Measurements from ENCODE around the gene UGT2B10.

DNA sequence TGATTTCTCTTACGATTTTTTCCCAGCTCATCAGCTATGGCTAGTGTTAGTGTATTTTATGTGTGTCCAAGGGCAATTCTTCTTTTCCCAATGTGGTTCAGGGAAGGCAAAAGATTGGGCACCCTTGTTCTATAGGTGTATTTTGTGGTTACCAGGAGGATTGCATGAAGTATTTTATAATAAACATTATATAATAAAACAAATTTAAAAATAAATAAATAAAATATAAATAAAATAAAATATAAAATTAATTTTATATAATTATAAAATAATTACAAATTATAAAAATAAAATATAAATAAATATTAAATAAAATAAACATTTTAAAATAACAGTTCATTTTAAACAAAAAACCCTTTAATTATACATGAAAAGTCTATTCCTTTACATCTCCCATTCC lies 35.6 kb upstream of the UGT2B10 start:
- TF ChIP-seq POLR2A (IDR thresholded peaks at IDR 0.05; ENCODE audit: low read length) (no peak), MAZ (IDR thresholded peaks at IDR 0.05; ENCODE audit: borderline replicate concordance, low read depth, low read length) (no peak), KDM5A (IDR thresholded peaks at IDR 0.05) (no peak), HOXB5 (CRISPR knock-in tag; IDR thresholded peaks at IDR 0.05) (no peak), MYC (IDR thresholded peaks at IDR 0.05; ENCODE audit: borderline replicate concordance, low read length) (no peak), ESRRA (IDR thresholded peaks at IDR 0.05; ENCODE audit: borderline replicate concordance, low read length) (no peak)
- TF ChIP-seq, protein P1, sequence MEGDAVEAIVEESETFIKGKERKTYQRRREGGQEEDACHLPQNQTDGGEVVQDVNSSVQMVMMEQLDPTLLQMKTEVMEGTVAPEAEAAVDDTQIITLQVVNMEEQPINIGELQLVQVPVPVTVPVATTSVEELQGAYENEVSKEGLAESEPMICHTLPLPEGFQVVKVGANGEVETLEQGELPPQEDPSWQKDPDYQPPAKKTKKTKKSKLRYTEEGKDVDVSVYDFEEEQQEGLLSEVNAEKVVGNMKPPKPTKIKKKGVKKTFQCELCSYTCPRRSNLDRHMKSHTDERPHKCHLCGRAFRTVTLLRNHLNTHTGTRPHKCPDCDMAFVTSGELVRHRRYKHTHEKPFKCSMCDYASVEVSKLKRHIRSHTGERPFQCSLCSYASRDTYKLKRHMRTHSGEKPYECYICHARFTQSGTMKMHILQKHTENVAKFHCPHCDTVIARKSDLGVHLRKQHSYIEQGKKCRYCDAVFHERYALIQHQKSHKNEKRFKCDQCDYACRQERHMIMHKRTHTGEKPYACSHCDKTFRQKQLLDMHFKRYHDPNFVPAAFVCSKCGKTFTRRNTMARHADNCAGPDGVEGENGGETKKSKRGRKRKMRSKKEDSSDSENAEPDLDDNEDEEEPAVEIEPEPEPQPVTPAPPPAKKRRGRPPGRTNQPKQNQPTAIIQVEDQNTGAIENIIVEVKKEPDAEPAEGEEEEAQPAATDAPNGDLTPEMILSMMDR (IDR thresholded peaks at IDR 0.05) = no peak
- TF ChIP-seq, protein P2, sequence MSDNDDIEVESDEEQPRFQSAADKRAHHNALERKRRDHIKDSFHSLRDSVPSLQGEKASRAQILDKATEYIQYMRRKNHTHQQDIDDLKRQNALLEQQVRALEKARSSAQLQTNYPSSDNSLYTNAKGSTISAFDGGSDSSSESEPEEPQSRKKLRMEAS (IDR thresholded peaks at IDR 0.05) = no peak

Measured in A549 (cell line).